HepG2 (cell line): ENCODE measurements around the gene CUL7. TPM values are rescaled to one million over a fixed set of nuclear protein-coding genes. Genes with fewer than 3 reads are reported as not detected.

Experiments
- ATAC-seq: fragments of 200-7000 bp; cut with Tn5 transposase; 3 replicates; pipeline ENCODE4 v1.9.1; 2020; ENCODE audit warnings: mild to moderate bottlenecking, moderate library complexity
- BruUV-seq: library from RNA; stranded (reverse); fragments of 400-500 nt; replicated peaks from 2 replicates; lab custom pipeline; 2021; lab: Mats Ljungman, UMichigan
- CTCF ChIA-PET: fragments of 300-600 bp; formaldehyde crosslinking; extraction: SDS; loops from one replicate; lab custom pipeline; 2021; ENCODE audit warnings: low total read pairs, inconsistent platforms, low intra/inter-chr PET ratio; lab: Yijun Ruan, JAX
- POLR2A ChIA-PET: fragments of 350-600 bp; sonication (Branson Sonifier 250); formaldehyde crosslinking; loops from one replicate; lab custom pipeline; 2020; ENCODE audit warnings: antibody characterized with exemption, inconsistent platforms; lab: Yijun Ruan, JAX
- DNase-seq: peaks from one replicate; pipeline ENCODE4 v3.0.0-alpha.2; 2015; ENCODE audit warnings: low spot score
- FAIRE-seq: peaks from 3 replicates; lab custom pipeline; 2011; peaks lifted over from hg19 to GRCh38; lab: Jason Lieb, UNC
- H2AFZ ChIP-seq: one replicate; pipeline ENCODE4 v1.6.1; 2011; ENCODE audit warnings: low read length, inconsistent platforms
- H3K27ac ChIP-seq: fragments of 300-600 bp; 3 replicates; pipeline ENCODE4 v1.8.0; 2011; ENCODE audit warnings: mixed run types, mild to moderate bottlenecking, mixed read lengths, low read length, inconsistent platforms; ENCODE audit not compliant: insufficient read depth; ENCODE audit errors: extremely low read length
- H3K27me3 ChIP-seq, 2 experiments: fragments of 200-600 bp in 1 of 2; 2 replicates in 1 of 2; 3 replicates in 1 of 2; pipeline versions ENCODE4 v1.6.0 to v1.8.0; 2011; ENCODE audit warnings: low read length in 2 of 2, mild to moderate bottlenecking in 2 of 2, moderate library complexity in 2 of 2, inconsistent platforms in 1 of 2; ENCODE audit not compliant: insufficient read depth in 2 of 2, control insufficient read depth in 1 of 2
- H3K36me3 ChIP-seq, 2 experiments: fragments of 200-600 bp in 1 of 2; replicated peaks in 1 of 2; 2 replicates in 1 of 2; 3 replicates in 1 of 2; pipeline versions ENCODE4 v1.5.1 to v1.8.0; 2011; ENCODE audit warnings: low read length in 2 of 2, inconsistent platforms in 1 of 2; ENCODE audit not compliant: insufficient read depth in 2 of 2, control insufficient read depth in 1 of 2
- H3K4me1 ChIP-seq: 2 replicates; pipeline ENCODE4 v1.5.1; 2012; ENCODE audit warnings: low read length, inconsistent platforms; ENCODE audit not compliant: insufficient read depth
- H3K4me2 ChIP-seq: 2 replicates; pipeline ENCODE4 v1.6.0; 2011; ENCODE audit warnings: low read depth, low read length, inconsistent platforms
- H3K4me3 ChIP-seq, 3 experiments: fragments of 200-600 bp in 1 of 3; sonication (generic), shearing (Covaris generic) in 1 of 3; replicated peaks in 1 of 3; 2 replicates each; pipeline ENCODE4 v1.5.1; 2011 to 2016; ENCODE audit warnings: low read length in 3 of 3, inconsistent platforms in 2 of 3, low read depth in 2 of 3, mild to moderate bottlenecking in 2 of 3, control low read depth in 1 of 3, mixed read lengths in 1 of 3; ENCODE audit not compliant: insufficient read depth in 1 of 3
- H3K79me2 ChIP-seq: one replicate; pipeline ENCODE4 v1.6.1; 2011; ENCODE audit warnings: low read length, inconsistent platforms; ENCODE audit not compliant: insufficient read depth
- H3K9ac ChIP-seq: 2 replicates; pipeline ENCODE4 v1.6.0; 2011; ENCODE audit warnings: mild to moderate bottlenecking, low read depth, low read length, inconsistent platforms; ENCODE audit not compliant: insufficient read depth
- H3K9me3 ChIP-seq: 2 replicates; pipeline ENCODE4 v1.5.1; 2012; ENCODE audit warnings: mild to moderate bottlenecking, low read length
- H4K20me1 ChIP-seq: 2 replicates; pipeline ENCODE4 v1.6.0; 2011; ENCODE audit warnings: inconsistent platforms, mild to moderate bottlenecking, low read length, moderate library complexity; ENCODE audit not compliant: insufficient read depth
- MTF2 ChIP-seq: sonication (generic); formaldehyde crosslinking; IDR thresholded peaks from 2 replicates; pipeline ENCODE4 v1.5.0; 2020; ENCODE audit warnings: missing genetic modification reagents, borderline replicate concordance
- NCOR1 ChIP-seq: fragments of 200-600 bp; sonication (generic); IDR thresholded peaks from 2 replicates; pipeline ENCODE4 v1.7.0; 2017; ENCODE audit warnings: antibody characterized with exemption, low read length, borderline replicate concordance
- WGBS: methylation state at CpG from one replicate; pipeline ENCODE4 v1.1.6; 2017; ENCODE audit warnings: low lambda C conversion rate; 5-methylcytosine and 5-hydroxymethylcytosine counted together
- in situ Hi-C: cut with HindIII; loops from 2 replicates; pipeline ENCODE4 v1.10.0; 2017; ENCODE audit warnings: low pct_unique_long_range_greater_than_20kb; ENCODE audit not compliant: extremely low pct_ligation_motif_present
- intact Hi-C: fragments of 100-400 bp; cut with micrococcal nuclease; formaldehyde crosslinking; loops from one replicate; pipeline ENCODE4 v1.10.0; 2022; ENCODE audit not compliant: unreplicated experiment
- polyA plus RNA-seq, 8 experiments: library from polyadenylated mRNA; depleted of rRNA in 3 of 8; stranded (reverse) in 7 of 8; unstranded in 1 of 8; fragments of >200 nt; fragmentation: Illumina TruSeq in 4 of 8; extraction: Trizol in 4 of 8; gene quantifications; 2 replicates each; pipeline versions ENCODE4 v1.2.1 to v1.2.3, GENCODE V29; 2011 to 2016; ENCODE audit warnings: low read depth in 4 of 8, missing spikeins in 1 of 8, mixed read lengths in 1 of 8; ENCODE audit not compliant: insufficient read depth in 1 of 8
- total RNA-seq, 5 experiments: library from RNA; depleted of rRNA; stranded (reverse); fragments of >200 nt; fragmentation: Illumina TruSeq; extraction: Trizol; gene quantifications; 2 replicates each; pipeline ENCODE4 v1.2.3, GENCODE V29; 2016; ENCODE audit warnings: low read depth in 1 of 5

Gene CUL7
- total and polyA plus RNA-seq, 2 of the 13 experiments (the other 11 are each of a cell fraction or from before 2014, with no cell fraction given) = 32.0 to 60.7 TPM

DNA sequence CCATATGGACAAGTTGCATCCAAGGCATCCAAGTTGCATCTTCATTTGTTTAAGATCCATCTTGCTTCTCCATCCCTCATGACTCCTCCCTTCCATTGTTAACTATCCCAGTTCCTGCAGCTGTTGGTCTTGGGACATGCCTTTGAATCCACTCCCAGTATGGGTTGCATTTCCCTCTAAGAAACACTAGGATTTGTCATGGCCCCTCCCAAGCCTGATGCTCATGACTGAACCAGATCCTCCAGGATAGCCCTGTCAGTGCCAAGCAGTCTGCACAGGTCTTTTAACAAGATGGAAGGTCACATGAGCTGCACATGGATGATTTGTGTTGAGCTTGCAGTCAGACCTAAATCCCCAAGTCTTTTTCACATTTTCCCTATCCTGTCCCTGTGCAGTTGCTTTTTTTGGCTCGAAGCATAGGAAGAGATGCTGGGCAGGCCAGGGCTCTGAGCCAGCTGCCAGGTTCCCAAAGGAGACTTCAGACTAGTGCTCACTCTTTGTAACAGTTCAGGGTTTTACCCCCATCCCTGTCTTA, 65.1 kb downstream of the CUL7 start:
- H3K36me3 ChIP-seq = peaks cover 7 to 27% of the 10 kb centered on the region in 2 experiments
- POLR2A ChIA-PET = interaction anchor here (0.9 to 2.5 kb wide), 3 partner anchors 10 to 109 kb away, joined by 3 to 17 read pairs (median 5); partner anchors contain the start of genes PEX6 and RPL7L1
- no peak overlapping the region for H3K4me2 ChIP-seq
- no peak for FAIRE-seq
- H3K27ac ChIP-seq = no peak overlapping the region
- H3K9me3 ChIP-seq = no peaks in the 10 kb centered on the region
- H3K9ac ChIP-seq = no peak overlapping the region
- no peak for DNase-seq
- H3K27me3 ChIP-seq = no peaks in the 10 kb centered on the region; a peak in 1 of 5 replicates
- no peak overlapping the region for H3K4me3 ChIP-seq
- no peak for ATAC-seq
- WGBS = 94% methylated on average over 1 of the region's 1 CpG
- H3K4me1 ChIP-seq = peaks cover 30% of the 10 kb centered on the region
- intact Hi-C loops (no loop called here), in situ Hi-C loops (no loop called here)
- H3K79me2 ChIP-seq = peaks cover 22% of the 10 kb centered on the region
- BruUV-seq = no TSS peak
- H4K20me1 ChIP-seq = no peaks in the 10 kb centered on the region
- no peak for TF ChIP-seq NCOR1
- TF ChIP-seq MTF2 (CRISPR knock-in tag) = no peak
- CTCF ChIA-PET = no interaction called here
- no peak overlapping the region for H2AFZ ChIP-seq

Other genes with a start within 250 kb of the CUL7 start
- 179 and 228 TPM in 2 replicates for gene RPL7L1, start 174.2 kb downstream of the CUL7 start, total RNA-seq (2016; rRNA removed; fragmentation: Illumina TruSeq; extraction: Trizol)
- gene RPL7L1, start 174.2 kb downstream of the CUL7 start, polyA plus RNA-seq (2011; rRNA removed) = 51.6 and 52.0 TPM in 2 replicates
- not detected in 2 replicates for gene PTCRA, start 137.8 kb downstream of the CUL7 start, total RNA-seq (2016; rRNA removed; fragmentation: Illumina TruSeq; extraction: Trizol)
- gene PTCRA, start 137.8 kb downstream of the CUL7 start, polyA plus RNA-seq (2011; rRNA removed) = not detected in 2 replicates
- 31.4 and 60.2 TPM in 2 replicates for gene CNPY3, start 124.4 kb downstream of the CUL7 start, total RNA-seq (2016; rRNA removed; fragmentation: Illumina TruSeq; extraction: Trizol)
- gene CNPY3, start 124.4 kb downstream of the CUL7 start, polyA plus RNA-seq (2011; rRNA removed) = 38.3 and 42.3 TPM in 2 replicates
- gene GNMT, start 93.1 kb downstream of the CUL7 start, total RNA-seq (2016; rRNA removed; fragmentation: Illumina TruSeq; extraction: Trizol) = 7.0 and 7.3 TPM in 2 replicates
- 2.8 and 3.8 TPM in 2 replicates for gene GNMT, start 93.1 kb downstream of the CUL7 start, polyA plus RNA-seq (2011; rRNA removed)
- gene PEX6, start 74.7 kb downstream of the CUL7 start, total RNA-seq (2016; rRNA removed; fragmentation: Illumina TruSeq; extraction: Trizol) = 3.6 and 5.1 TPM in 2 replicates
- gene PEX6, start 74.7 kb downstream of the CUL7 start, polyA plus RNA-seq (2011; rRNA removed) = 6.7 and 8.5 TPM in 2 replicates
- 55.6 and 60.4 TPM in 2 replicates for gene PPP2R5D, start 69.3 kb downstream of the CUL7 start, total RNA-seq (2016; rRNA removed; fragmentation: Illumina TruSeq; extraction: Trizol)
- gene PPP2R5D, start 69.3 kb downstream of the CUL7 start, polyA plus RNA-seq (2011; rRNA removed) = 39.4 and 53.7 TPM in 2 replicates
- 86.2 and 110 TPM in 2 replicates for gene MEA1, start 39.9 kb downstream of the CUL7 start, total RNA-seq (2016; rRNA removed; fragmentation: Illumina TruSeq; extraction: Trizol)
- 75.6 and 76.6 TPM in 2 replicates for gene MEA1, start 39.9 kb downstream of the CUL7 start, polyA plus RNA-seq (2011; rRNA removed)
- gene KLHDC3, start 39.6 kb downstream of the CUL7 start, total RNA-seq (2016; rRNA removed; fragmentation: Illumina TruSeq; extraction: Trizol) = 91.5 and 92.5 TPM in 2 replicates
- gene KLHDC3, start 39.6 kb downstream of the CUL7 start, polyA plus RNA-seq (2011; rRNA removed) = 78.3 and 98.4 TPM in 2 replicates
- gene RRP36, start 32.2 kb downstream of the CUL7 start, total RNA-seq (2016; rRNA removed; fragmentation: Illumina TruSeq; extraction: Trizol) = 144 and 184 TPM in 2 replicates
- 29.5 and 31.1 TPM in 2 replicates for gene RRP36, start 32.2 kb downstream of the CUL7 start, polyA plus RNA-seq (2011; rRNA removed)
- 56.1 and 56.8 TPM in 2 replicates for gene MRPL2, start 5.6 kb upstream of the CUL7 start, total RNA-seq (2016; rRNA removed; fragmentation: Illumina TruSeq; extraction: Trizol)
- 65.6 and 69.9 TPM in 2 replicates for gene MRPL2, start 5.6 kb upstream of the CUL7 start, polyA plus RNA-seq (2011; rRNA removed)
- gene KLC4, start 5.8 kb upstream of the CUL7 start, total RNA-seq (2016; rRNA removed; fragmentation: Illumina TruSeq; extraction: Trizol) = 45.4 and 45.8 TPM in 2 replicates
- gene KLC4, start 5.8 kb upstream of the CUL7 start, polyA plus RNA-seq (2011; rRNA removed) = 70.4 and 89.4 TPM in 2 replicates
- 48.5 and 99.8 TPM in 2 replicates for gene PTK7, start 22.5 kb upstream of the CUL7 start, total RNA-seq (2016; rRNA removed; fragmentation: Illumina TruSeq; extraction: Trizol)
- gene PTK7, start 22.5 kb upstream of the CUL7 start, polyA plus RNA-seq (2011; rRNA removed) = 98.5 and 116 TPM in 2 replicates
- gene SRF, start 117.4 kb upstream of the CUL7 start, total RNA-seq (2016; rRNA removed; fragmentation: Illumina TruSeq; extraction: Trizol) = 21.0 and 25.5 TPM in 2 replicates
- gene SRF, start 117.4 kb upstream of the CUL7 start, polyA plus RNA-seq (2011; rRNA removed) = 44.1 and 45.7 TPM in 2 replicates
- 10.5 and 11.4 TPM in 2 replicates for gene CUL9, start 128.3 kb upstream of the CUL7 start, total RNA-seq (2016; rRNA removed; fragmentation: Illumina TruSeq; extraction: Trizol)
- gene CUL9, start 128.3 kb upstream of the CUL7 start, polyA plus RNA-seq (2011; rRNA removed) = 13.7 and 15.3 TPM in 2 replicates
- gene DNPH1, start 175.6 kb upstream of the CUL7 start, total RNA-seq (2016; rRNA removed; fragmentation: Illumina TruSeq; extraction: Trizol) = 75.0 and 75.1 TPM in 2 replicates
- gene DNPH1, start 175.6 kb upstream of the CUL7 start, polyA plus RNA-seq (2011; rRNA removed) = 56.5 and 65.8 TPM in 2 replicates
- gene TTBK1, start 189.6 kb upstream of the CUL7 start, total RNA-seq (2016; rRNA removed; fragmentation: Illumina TruSeq; extraction: Trizol) = 0.10 and 0.33 TPM in 2 replicates
- gene TTBK1, start 189.6 kb upstream of the CUL7 start, polyA plus RNA-seq (2011; rRNA removed) = 0.24 and 0.50 TPM in 2 replicates
- 8.6 and 22.6 TPM in 2 replicates for gene SLC22A7, start 244.4 kb upstream of the CUL7 start, total RNA-seq (2016; rRNA removed; fragmentation: Illumina TruSeq; extraction: Trizol)
- 5.3 and 12.3 TPM in 2 replicates for gene SLC22A7, start 244.4 kb upstream of the CUL7 start, polyA plus RNA-seq (2011; rRNA removed)